HG02571 (cell line): Measurements from ENCODE around the gene BBOF1.
"Not testable (repeated sequence)": the region's sequence is repeated elsewhere in the genome, so short reads cannot be mapped to it uniquely, and the experiment has no call there.

Experiments used
- ATAC-seq: cut with Tn5 transposase; IDR thresholded peaks from one replicate; pipeline ENCODE4 v1.9.1; 2021; ENCODE audit warnings: mild to moderate bottlenecking, moderate library complexity; ENCODE audit not compliant: unreplicated experiment

BBOF1 gene

DNA sequence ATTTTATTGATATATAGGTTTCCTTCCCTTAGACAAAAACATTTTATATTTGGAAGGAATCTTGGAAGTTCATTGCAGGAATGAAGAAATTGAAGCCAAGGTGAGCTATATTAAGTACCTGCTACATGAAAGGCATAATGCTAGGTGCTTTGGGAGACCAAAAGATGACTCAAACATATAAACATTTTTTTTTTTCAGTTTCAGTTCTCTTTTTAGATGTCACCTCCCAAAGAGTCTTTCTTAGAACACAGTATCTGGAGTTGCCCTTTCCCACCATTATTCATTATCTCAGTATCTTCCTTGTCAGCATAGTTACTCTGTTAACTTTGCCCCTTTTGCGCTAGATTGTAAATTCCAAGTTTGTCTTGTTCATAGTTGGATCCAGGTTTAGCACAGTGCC lies 66.7 kb downstream of the BBOF1 start:
- ATAC-seq: no peak

- ATAC-seq: no peak
Observed at GRCh38 chr14:74089251-74090020, 70.3 kb downstream of the BBOF1 start.

- no peak for ATAC-seq
Observed at GRCh38 chr14:74105381-74105780, 86.2 kb downstream of the BBOF1 start.

GRCh38 chr14:74109369-74109768 lies 90.2 kb downstream of the BBOF1 start:
- ATAC-seq: no peak

GRCh38 chr14:74111395-74112216 lies 92.5 kb downstream of the BBOF1 start:
- ATAC-seq: not testable (repeated sequence)
